WERI-Rb-1 (cell line): ENCODE data around the gene BOLA2B.

Source experiments
- DNase-seq: peaks from one replicate; pipeline ENCODE4 v3.0.0-alpha.2; 2020
- H3K27ac ChIP-seq: fragments of 250-450 bp; sonication (Bioruptor Pico); 2 replicates; pipeline ENCODE4 v1.5.1; 2020; ENCODE audit warnings: mild to moderate bottlenecking, moderate library complexity
- H3K27me3 ChIP-seq: fragments of 250-450 bp; sonication (Bioruptor Pico); 2 replicates; pipeline ENCODE4 v1.5.1; 2021; ENCODE audit warnings: mild to moderate bottlenecking, low read depth, moderate library complexity; ENCODE audit not compliant: insufficient read depth, severe bottlenecking
- H3K36me3 ChIP-seq: fragments of 250-450 bp; sonication (Bioruptor Pico); 2 replicates; pipeline ENCODE4 v1.5.1; 2020; ENCODE audit warnings: mild to moderate bottlenecking, moderate library complexity
- H3K4me3 ChIP-seq: 2 replicates; pipeline ENCODE4 v1.5.1; 2011; ENCODE audit warnings: low read depth, mild to moderate bottlenecking, control low read depth, low read length
- H3K9me3 ChIP-seq: fragments of 250-450 bp; sonication (Bioruptor Pico); 2 replicates; pipeline ENCODE4 v1.5.1; 2021; ENCODE audit warnings: mild to moderate bottlenecking, moderate library complexity; ENCODE audit not compliant: severe bottlenecking
- CTCF ChIP-seq: IDR thresholded peaks from 2 replicates; pipeline ENCODE4 v1.5.1; 2011; ENCODE audit warnings: low read depth, mild to moderate bottlenecking, control low read depth, inconsistent platforms, low read length

The BOLA2B gene

GRCh38 chr16:30184891-30185682 is 8.4 kb downstream of the BOLA2B start:
- no peak for TF ChIP-seq CTCF
- peaks cover 5% of the 10 kb centered on the region; the same call in 1 of the 2 replicates for H3K36me3 ChIP-seq
- no peak overlapping the region for H3K27ac ChIP-seq
- no peaks in the 10 kb centered on the region for H3K9me3 ChIP-seq
- no peak overlapping the region for H3K4me3 ChIP-seq
- DNase-seq, result peak; percentile 11
- H3K27me3 ChIP-seq, result no peaks in the 10 kb centered on the region

GRCh38 chr16:30184096-30184890 is 9.2 kb downstream of the BOLA2B start:
- Histone ChIP-seq H3K27me3 (no peaks in the 10 kb centered on the region), H3K9me3 (no peaks in the 10 kb centered on the region), H3K36me3 (peaks cover 5% of the 10 kb centered on the region; the same call in 1 of the 2 replicates), H3K27ac (no peak overlapping the region), H3K4me3 (peak overlapping the region; percentile 49)
- TF ChIP-seq CTCF, result no peak
- DNase-seq, result peak; percentile 8

- peak within 1 kb of the TSS; percentile 70 for H3K27ac ChIP-seq
- peak within 1 kb of the TSS; percentile 49 for H3K4me3 ChIP-seq
- no peaks in the 10 kb centered on the region for H3K27me3 ChIP-seq
- no peak for TF ChIP-seq CTCF
- peak; percentile 87 for DNase-seq
- H3K9me3 ChIP-seq, result no peaks in the 10 kb centered on the region
- peaks cover 5% of the 10 kb centered on the region; the same call in 1 of the 2 replicates for H3K36me3 ChIP-seq
Measured at GRCh38 chr16:30183233-30184095, 10.0 kb downstream of the BOLA2B start, which contains the start of gene CORO1A. TSS of gene CORO1A (plus strand) at chr16:30183602. CDS start at chr16:30185210, 1,608 bp downstream.

- H3K27me3 ChIP-seq, result no peaks in the 10 kb centered on the region
- H3K27ac ChIP-seq, result no peak overlapping the region
- no peaks in the 10 kb centered on the region for H3K9me3 ChIP-seq
- no peaks in the 10 kb centered on the region for H3K36me3 ChIP-seq
- DNase-seq, result no peak
- no peak for TF ChIP-seq CTCF
- H3K4me3 ChIP-seq, result no peak overlapping the region
Measured at GRCh38 chr16:30180741-30181140, 12.7 kb downstream of the BOLA2B start.

- Histone ChIP-seq H3K36me3 (no peaks in the 10 kb centered on the region), H3K9me3 (no peaks in the 10 kb centered on the region), H3K27ac (no peak overlapping the region), H3K27me3 (no peaks in the 10 kb centered on the region), H3K4me3 (no peak overlapping the region)
- DNase-seq, result no peak
- TF ChIP-seq CTCF, result no peak
Measured at GRCh38 chr16:30179931-30180330, 13.5 kb downstream of the BOLA2B start.
